GM13977 (cell line): Measurements from ENCODE around the gene PSMG2.

Source experiments
- DNase-seq: peaks from one replicate; pipeline ENCODE4 v3.0.0; 2012; ENCODE audit warnings: low spot score
- CTCF ChIP-seq: IDR thresholded peaks from 2 replicates; pipeline ENCODE4 v1.5.1; 2012; ENCODE audit warnings: mild to moderate bottlenecking, control low read depth; ENCODE audit not compliant: insufficient read depth; ENCODE audit errors: extremely low read depth, missing control alignments
- in situ Hi-C: fragments of 300-500 bp; cut with MboI; formaldehyde crosslinking; loops from one replicate; pipeline ENCODE4 v1.12.0; 2022; ENCODE audit warnings: low sequenced_read_pairs, low pct_unique_long_range_greater_than_20kb, mixed read lengths, inconsistent platforms; ENCODE audit not compliant: unreplicated experiment

Gene PSMG2

GRCh38 chr18:12702221-12703095 is at the start of gene PSMG2, which contains the start of gene CEP76:
Gene PSMG2, plus strand, starts transcription at chr18:12703042. Its CDS starts 66 bp downstream, at chr18:12703108.
Gene CEP76, minus strand, starts transcription at chr18:12702723. Its CDS starts 175 bp downstream, at chr18:12702548.
- DNase-seq, result peak; percentile 93
- no peak for TF ChIP-seq CTCF
- in situ Hi-C loops, result no loop called here

GRCh38 chr18:12654971-12655370 is 47.9 kb upstream of the PSMG2 start:
- TF ChIP-seq CTCF, result no peak
- DNase-seq, result no peak
- in situ Hi-C loops, result loop anchor here (10.0 kb wide), 1 partner anchor 250 kb away; the partner anchor contains the start of gene PRELID3A

GRCh38 chr18:12656605-12656937 is 46.3 kb upstream of the PSMG2 start:
- no peak for DNase-seq
- in situ Hi-C loops, result loop anchor here (10.0 kb wide), 1 partner anchor 252 kb away; the partner anchor contains the start of gene PRELID3A
- TF ChIP-seq CTCF, result no peak

- in situ Hi-C loops, result loop anchor here (10.0 kb wide), 1 partner anchor 252 kb away; the partner anchor contains the start of gene PRELID3A
- peak; percentile 71 for DNase-seq
- no peak for TF ChIP-seq CTCF
Observed at GRCh38 chr18:12656938-12657683, 45.7 kb upstream of the PSMG2 start.

GRCh38 chr18:12657684-12658425 is 45.0 kb upstream of the PSMG2 start, which contains the start of gene SPIRE1:
Gene SPIRE1, minus strand, starts transcription at chr18:12658107. Its CDS starts 241 bp downstream, at chr18:12657866.
- in situ Hi-C loops, result loop anchor here (10.0 kb wide), 1 partner anchor 253 kb away; the partner anchor contains the start of gene PRELID3A
- peak; percentile 13 for TF ChIP-seq CTCF

GRCh38 chr18:12658426-12659138 is 44.3 kb upstream of the PSMG2 start:
- no peak for DNase-seq
- TF ChIP-seq CTCF, result no peak
- in situ Hi-C loops, result loop anchor here (10.0 kb wide), 1 partner anchor 254 kb away; the partner anchor contains the start of gene PRELID3A

More at GRCh38 chr18:12657684-12658425, 45.0 kb upstream of the PSMG2 start, which contains the start of gene SPIRE1:
- peak; percentile 86 for DNase-seq
